G401.6 (cell line): ENCODE results near the gene PALS2.

Source experiments
- FAIRE-seq: peaks from 2 replicates; lab custom pipeline; 2012; peaks lifted over from hg19 to GRCh38; lab: Jason Lieb, UNC

PALS2 gene

GRCh38 chr7:24591152-24591551, 17.9 kb downstream of the PALS2 start:
- no peak for FAIRE-seq

DNA sequence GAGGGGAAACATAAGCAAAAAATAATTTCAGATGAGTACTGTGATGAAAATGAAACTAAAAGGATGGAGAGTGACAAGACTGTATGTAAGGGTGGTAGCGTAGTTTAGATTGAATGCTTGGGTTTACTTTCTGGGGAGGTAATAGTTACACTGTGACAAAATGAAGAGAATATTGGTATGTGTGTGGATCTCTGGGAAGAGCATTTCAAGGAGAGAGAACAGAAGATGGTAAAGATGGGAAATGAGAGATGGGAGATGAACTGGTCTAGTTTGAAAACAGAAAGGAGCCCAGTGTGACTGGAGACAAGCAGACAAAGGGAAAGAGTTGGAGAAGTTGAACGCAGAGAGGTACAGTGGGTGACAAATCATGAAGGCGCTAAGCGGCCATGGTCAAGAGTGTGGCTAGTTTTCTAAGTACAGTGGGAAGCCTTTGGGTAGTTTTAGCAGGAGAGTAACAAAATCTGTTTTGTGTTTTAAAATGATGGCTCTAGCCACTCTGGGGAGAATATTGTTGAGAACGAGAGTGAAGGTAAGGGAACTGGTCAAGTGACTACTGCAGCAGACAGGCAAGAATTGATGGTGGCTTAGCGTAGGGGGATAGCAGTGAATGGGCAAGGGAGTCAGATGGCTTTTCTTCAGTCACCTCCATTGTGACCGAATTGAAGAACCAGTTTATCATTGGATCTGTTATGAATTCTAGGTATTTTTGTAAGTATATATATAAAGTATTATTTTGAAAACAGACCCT, 22.6 kb downstream of the PALS2 start:
- no peak for FAIRE-seq

GRCh38 chr7:24597014-24597413, 23.8 kb downstream of the PALS2 start:
- FAIRE-seq: no peak

GRCh38 chr7:24601600-24601999, 28.3 kb downstream of the PALS2 start:
- no peak for FAIRE-seq

DNA sequence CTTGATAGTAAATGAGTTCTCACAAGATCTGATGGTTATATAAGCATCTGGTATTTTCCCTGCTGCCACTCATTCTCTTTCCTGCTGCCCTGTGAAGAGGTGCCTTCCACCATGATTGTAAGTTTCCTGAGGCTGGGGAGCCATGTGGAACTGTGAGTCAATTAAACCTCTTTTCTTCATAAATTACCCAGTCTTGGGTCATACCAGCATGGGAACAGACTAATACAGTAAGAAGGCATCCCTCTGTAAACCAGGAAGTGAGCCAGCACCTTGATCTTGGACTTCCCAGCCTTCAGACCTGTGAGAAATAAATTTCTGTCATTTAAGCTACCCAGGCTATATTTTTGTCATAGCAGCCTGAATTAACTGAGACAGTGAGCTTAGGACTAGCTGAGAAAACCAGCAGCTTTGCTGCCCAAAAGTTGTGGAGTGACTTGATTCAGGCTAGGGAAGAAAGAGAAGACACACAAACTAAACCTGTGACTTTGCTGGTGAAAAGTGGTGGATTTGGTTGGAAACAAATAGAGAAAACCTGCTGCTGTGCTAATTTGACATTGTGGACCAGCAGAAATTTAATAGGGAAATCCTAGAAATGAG, 29.7 kb downstream of the PALS2 start:
- no peak for FAIRE-seq

DNA sequence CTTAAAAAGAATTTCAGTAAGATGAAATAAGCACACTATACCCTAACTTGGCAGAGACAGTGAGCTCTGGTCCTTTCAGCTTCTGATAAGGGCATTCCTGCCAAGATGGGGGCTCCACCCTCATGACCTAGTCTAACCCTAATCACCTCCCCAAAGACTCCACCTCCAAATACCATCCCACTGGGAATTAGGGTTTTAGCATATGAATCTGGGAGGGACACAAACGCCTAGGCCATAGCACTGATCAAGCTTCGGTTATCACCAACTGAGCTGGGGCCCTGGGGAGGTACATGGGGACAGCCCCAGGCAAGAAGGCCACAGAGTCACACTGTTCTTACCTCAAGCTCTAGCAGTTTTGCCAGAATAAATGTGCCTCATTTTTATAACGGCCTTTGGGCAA, 31.4 kb downstream of the PALS2 start:
- FAIRE-seq: no peak

GRCh38 chr7:24608504-24608903, 35.3 kb downstream of the PALS2 start:
- no peak for FAIRE-seq

DNA sequence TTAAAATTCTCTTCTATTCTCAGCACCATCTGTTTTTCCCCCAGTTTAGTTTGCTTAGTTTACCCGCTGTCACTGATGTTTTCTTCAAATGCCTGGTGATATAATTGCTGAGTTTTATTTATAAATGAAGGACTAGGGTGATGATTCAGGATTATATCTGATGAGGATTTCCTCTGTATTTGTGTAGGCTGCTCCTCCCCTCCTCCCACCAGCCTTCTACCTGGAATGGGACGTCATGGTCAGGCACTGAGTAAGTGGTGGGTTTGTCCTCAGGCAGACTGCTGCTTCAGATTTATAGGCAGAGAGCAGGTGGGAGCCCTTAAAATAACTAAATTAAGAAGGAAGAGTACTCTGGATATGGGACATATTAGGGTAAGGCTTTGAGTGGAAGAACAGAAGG, 35.8 kb downstream of the PALS2 start:
- FAIRE-seq: no peak

DNA sequence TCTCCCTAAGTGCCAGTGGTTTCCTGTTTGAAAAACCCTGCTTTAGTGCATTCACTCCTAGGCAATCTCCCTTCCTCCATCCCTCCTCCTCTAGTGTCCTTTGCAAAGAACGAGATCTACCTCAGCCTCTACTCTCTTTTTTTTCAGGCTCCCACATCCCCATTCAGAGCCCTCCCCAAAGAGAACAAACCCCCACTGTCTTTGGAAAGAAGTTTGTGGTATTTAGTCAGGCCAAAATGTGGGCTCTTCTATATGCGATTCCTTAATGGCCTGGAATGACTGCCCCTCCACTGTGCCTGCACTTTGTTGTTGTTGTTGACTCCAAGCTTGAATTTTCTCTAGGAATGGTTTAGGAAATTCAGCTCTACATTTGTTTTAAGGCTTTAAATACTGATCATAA, 36.3 kb downstream of the PALS2 start:
- no peak for FAIRE-seq

- peak; percentile 69 for FAIRE-seq
Observed at GRCh38 chr7:24611130-24611529, 37.9 kb downstream of the PALS2 start.

DNA sequence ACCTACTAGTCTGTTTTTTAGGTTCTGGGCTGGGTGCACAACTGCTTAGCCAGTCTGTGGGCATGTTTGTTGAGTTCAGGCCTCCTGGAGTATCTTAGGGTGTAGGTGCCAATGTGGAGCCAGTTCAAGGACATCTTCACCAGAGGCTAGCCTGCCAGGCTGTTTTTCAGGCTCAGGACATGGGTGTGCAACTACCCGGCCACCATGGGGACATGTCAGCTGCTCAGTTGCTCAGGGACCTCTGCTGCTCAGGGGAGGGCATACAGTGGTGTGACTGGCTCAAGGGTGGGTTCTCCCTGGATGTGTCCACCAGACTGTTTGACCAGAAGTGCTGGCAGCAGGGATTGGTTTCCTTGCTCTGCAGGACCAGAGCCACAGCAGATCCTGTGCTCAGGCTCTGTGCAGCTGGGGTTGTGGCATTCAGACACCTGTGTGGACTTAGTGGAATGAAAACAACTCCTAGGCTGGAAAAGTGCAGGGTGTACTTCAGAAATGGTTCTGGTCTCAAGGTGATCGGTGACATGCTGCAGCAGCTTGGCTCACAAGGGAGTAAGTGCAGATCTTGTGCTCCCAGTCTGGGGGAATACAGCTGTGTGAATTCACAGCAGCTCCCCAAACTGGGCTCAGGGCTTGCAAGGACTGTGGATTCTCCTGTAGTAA, 44.8 kb downstream of the PALS2 start:
- FAIRE-seq: no peak

DNA sequence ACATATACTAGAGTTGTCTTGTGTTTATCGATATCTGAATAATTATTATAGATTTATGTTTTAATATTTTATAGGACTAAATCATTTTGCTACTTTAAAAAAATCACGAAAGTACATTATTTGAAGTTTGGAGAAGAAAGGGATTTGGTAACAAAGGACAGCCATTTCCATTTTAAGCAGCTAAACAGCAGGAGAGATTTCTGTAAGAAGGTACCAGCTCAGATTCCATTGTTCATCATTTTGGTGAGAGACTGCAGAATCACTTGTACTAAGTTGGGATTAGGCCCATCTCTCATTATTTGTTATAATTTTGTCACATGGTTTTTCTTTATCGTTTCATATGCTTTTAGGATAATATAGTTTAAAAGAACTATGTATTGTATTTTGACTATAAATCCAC, 46.7 kb downstream of the PALS2 start:
- no peak for FAIRE-seq

DNA sequence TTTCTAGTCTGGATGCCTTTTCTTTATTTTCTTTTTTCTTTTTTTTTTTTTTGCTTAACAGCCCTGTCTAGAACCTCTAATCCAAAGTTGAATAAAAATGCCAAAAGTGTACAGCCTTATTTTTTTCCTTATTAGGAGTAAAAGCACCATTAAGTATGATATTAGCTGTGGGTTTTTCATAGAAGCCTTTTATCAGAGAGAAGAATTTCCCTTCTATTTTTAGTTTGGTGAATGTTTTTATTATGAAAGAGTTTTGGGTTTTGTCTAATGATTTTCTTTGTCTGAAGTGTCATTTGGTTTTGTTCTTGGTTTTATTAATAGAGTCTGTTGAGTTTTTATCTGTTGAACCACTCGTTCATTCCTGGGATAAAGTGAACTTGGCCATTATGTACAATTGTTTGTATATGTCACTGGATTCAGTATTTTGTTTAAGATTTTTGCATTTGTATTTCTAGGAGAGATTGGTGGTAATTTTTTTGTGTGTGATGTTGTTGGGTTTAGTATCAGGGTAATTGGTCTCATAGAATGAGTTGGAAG, 49.5 kb downstream of the PALS2 start:
- FAIRE-seq: peak; percentile 6
